Esophagus squamous epithelium (tissue), 5 donors: ENCODE data around the gene PLPP6. TPM values are rescaled to one million over a fixed set of nuclear protein-coding genes. Genes with fewer than 3 reads are reported as not detected.

Source experiments
- DNase-seq: peaks from one replicate; lab custom pipeline; 2025; lab: John Stamatoyannopoulos, UW
- H3K27ac ChIP-seq, 4 donors: fragments of 200-600 bp; sonication (generic); one replicate each; pipeline ENCODE4 v1.5.1; 2016 to 2019; ENCODE audit warnings: mild to moderate bottlenecking in 1 of 4
- H3K27me3 ChIP-seq, 4 donors: fragments of 200-600 bp; sonication (generic); 1 replicate in 3 of 4; 2 replicates in 1 of 4; pipeline versions ENCODE4 v1.5.1 to v1.6.0; 2017 to 2021; ENCODE audit warnings: antibody characterized with exemption in 1 of 4
- H3K36me3 ChIP-seq, 3 donors: fragments of 200-600 bp; sonication (generic); one replicate each; pipeline ENCODE4 v1.5.1; 2016 to 2019
- H3K4me1 ChIP-seq, 3 donors: fragments of 200-600 bp; sonication (generic); one replicate each; pipeline ENCODE4 v1.5.1; 2017 to 2019
- H3K4me3 ChIP-seq, 4 donors: fragments of 200-600 bp; sonication (generic); 1 replicate in 3 of 4; 2 replicates in 1 of 4; pipeline ENCODE4 v1.5.1; 2016 to 2019; ENCODE audit warnings: mild to moderate bottlenecking in 2 of 4, moderate library complexity in 1 of 4
- H3K9me3 ChIP-seq, 3 donors: fragments of 200-600 bp; sonication (generic); one replicate each; pipeline ENCODE4 v1.5.1; 2016 to 2019
- POLR2A ChIP-seq, 4 donors: fragments of 450-650 bp; IDR thresholded peaks; one replicate each; pipeline ENCODE4 v1.6.1; 2017; ENCODE audit warnings: antibody characterized with exemption in 4 of 4, mild to moderate bottlenecking in 4 of 4, moderate library complexity in 3 of 4
- WGBS, 2 donors: methylation state at CpG; one replicate each; pipeline ENCODE4 v1.1.5; 2018; 5-methylcytosine and 5-hydroxymethylcytosine counted together
- intact Hi-C: fragments of 100-400 bp; cut with DNase I; formaldehyde crosslinking; loops from one replicate; pipeline ENCODE4 v1.15.0; 2022
- total RNA-seq, 4 donors: library from RNA; depleted of rRNA; stranded (reverse); fragments of >200 nt; gene quantifications; one replicate each; pipeline ENCODE4 v1.1.0, GENCODE V29; 2016
- TF ChIP-seq, protein P1 (sequence below), 6 experiments: fragments of 450-650 bp in 4 of 6; fragments of 200-600 bp in 2 of 6; sonication (generic) in 2 of 6; IDR thresholded peaks; one replicate each; pipeline ENCODE4 v1.5.1; 2016 to 2019; ENCODE audit warnings: antibody characterized with exemption in 6 of 6, mild to moderate bottlenecking in 4 of 6, moderate library complexity in 4 of 6
- donor health status: DM: yes; HTN: yes; CAD: no.

Gene PLPP6
- total RNA-seq, 4 donors from 2014 or later: 6.3 to 9.9 (median 7.7) TPM

DNA sequence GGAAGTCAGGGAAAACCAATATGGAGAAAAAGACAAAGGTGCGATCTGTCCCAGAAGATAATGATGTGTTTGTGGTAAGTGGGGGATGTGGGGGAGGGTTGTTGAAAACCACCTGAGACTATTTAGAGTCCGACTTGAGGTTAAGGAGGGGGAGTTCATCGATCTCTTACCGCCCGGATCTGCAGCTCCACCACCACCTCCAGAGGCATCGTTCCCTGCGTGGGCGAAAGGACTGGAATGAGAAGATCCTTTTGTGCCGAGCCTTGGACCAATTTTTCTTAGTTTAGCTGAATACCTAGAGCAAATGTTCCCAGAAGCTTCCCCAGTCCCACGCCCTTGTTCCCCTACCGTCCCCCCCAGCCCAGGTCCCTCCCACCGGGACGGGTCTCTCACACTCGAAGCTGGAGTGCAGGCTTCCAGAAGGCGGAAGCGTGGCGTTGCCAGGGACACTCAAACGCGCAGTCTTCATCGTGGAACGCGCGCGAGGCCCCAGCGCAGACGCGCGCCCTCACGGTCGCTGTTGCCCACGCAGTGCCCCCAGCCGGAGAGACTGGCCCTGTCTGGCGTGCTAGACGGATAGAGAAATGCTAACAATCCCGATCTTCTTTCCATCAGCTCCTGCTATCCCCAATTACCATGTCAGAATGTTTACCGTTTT is 4.1 kb downstream of the PLPP6 start, which contains the start of gene SPATA6L:
SPATA6L (minus strand) TSS at position 439 of the 658 bp plus-strand sequence; CDS start at position 209, 230 bp downstream.
- intact Hi-C loops: loop anchor here (5.0 kb wide), 1 partner anchor 71 kb away; no protein-coding TSS in a partner anchor
- DNase-seq: no peak
- 1 to 2% methylated on average over 19 to 21 of the region's 36 CpGs for WGBS, 2 donors
- Histone ChIP-seq H3K27me3 (no peaks in the 10 kb centered on the region), H3K9me3 (no peaks in the 10 kb centered on the region), H3K4me3 (peak within 1 kb of the TSS; percentile 39 to 71 (median 53)), H3K27ac (peak within 1 kb of the TSS; percentile 75 to 78 (median 77)), H3K4me1 (peaks cover 0 to 55% (median 32%) of the 10 kb centered on the region in 3 donors), H3K36me3 (no peaks in the 10 kb centered on the region)
- TF ChIP-seq POLR2A (IDR thresholded peaks at IDR 0.05): peak in 1 of 4 donors; percentile 34
- TF ChIP-seq, protein P1, sequence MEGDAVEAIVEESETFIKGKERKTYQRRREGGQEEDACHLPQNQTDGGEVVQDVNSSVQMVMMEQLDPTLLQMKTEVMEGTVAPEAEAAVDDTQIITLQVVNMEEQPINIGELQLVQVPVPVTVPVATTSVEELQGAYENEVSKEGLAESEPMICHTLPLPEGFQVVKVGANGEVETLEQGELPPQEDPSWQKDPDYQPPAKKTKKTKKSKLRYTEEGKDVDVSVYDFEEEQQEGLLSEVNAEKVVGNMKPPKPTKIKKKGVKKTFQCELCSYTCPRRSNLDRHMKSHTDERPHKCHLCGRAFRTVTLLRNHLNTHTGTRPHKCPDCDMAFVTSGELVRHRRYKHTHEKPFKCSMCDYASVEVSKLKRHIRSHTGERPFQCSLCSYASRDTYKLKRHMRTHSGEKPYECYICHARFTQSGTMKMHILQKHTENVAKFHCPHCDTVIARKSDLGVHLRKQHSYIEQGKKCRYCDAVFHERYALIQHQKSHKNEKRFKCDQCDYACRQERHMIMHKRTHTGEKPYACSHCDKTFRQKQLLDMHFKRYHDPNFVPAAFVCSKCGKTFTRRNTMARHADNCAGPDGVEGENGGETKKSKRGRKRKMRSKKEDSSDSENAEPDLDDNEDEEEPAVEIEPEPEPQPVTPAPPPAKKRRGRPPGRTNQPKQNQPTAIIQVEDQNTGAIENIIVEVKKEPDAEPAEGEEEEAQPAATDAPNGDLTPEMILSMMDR (IDR thresholded peaks at IDR 0.05): no peak

DNA sequence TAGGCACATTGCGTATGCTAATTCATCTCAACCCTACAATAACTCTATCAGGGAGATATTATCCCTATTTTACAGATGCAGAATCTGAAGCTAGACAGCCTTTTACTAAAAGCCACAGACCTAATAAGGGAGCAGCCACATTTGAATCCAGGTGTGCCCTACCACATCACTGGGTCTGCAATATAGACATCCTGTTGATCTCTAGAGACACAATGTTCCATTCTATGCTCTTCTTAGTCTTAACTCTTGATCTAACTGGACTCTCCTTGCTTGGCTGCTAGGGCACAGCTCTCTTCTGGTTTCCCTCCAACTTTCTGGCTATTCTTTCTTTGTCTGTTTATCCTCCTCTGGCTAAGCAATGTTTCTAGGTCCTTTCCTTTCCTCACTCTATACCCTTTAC is 5.6 kb downstream of the PLPP6 start:
- Histone ChIP-seq H3K36me3 (no peaks in the 10 kb centered on the region), H3K27ac (no peak overlapping the region), H3K4me1 (peaks cover 0 to 44% (median 29%) of the 10 kb centered on the region in 3 donors), H3K27me3 (no peaks in the 10 kb centered on the region), H3K9me3 (no peaks in the 10 kb centered on the region), H3K4me3 (no peak overlapping the region)
- intact Hi-C loops: loop anchor here (5.0 kb wide), 1 partner anchor 70 kb away; no protein-coding TSS in a partner anchor
- 95 to 100% methylated on average over 1 of the region's 1 CpG for WGBS, 2 donors
- TF ChIP-seq POLR2A (IDR thresholded peaks at IDR 0.05): no peak
- TF ChIP-seq, protein P1 (IDR thresholded peaks at IDR 0.05): no peak
- no peak for DNase-seq

DNA sequence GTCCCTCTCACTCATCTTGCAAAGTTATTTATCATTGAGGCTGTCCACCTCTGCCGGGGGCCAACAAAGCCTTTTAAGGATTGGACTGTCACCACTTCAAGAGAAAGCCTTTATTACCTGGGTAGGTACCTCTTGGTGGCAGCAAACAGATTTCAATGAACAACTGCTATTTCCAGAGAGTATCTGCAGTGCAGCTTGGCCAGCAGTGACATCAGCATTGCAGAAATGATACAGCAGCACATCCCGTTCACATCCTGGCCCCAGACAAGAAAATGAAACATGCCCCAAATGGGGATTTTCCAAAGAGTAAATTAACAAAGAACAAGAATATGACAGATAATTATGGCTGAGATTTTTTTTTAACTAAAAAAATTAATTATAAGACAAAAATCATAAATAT is 6.5 kb downstream of the PLPP6 start:
- TF ChIP-seq, protein P1 (IDR thresholded peaks at IDR 0.05): no peak
- TF ChIP-seq POLR2A (IDR thresholded peaks at IDR 0.05): no peak
- Histone ChIP-seq H3K9me3 (no peaks in the 10 kb centered on the region), H3K27ac (no peak overlapping the region), H3K27me3 (no peaks in the 10 kb centered on the region), H3K36me3 (no peaks in the 10 kb centered on the region), H3K4me3 (no peak overlapping the region), H3K4me1 (peaks cover 0 to 35% (median 21%) of the 10 kb centered on the region in 3 donors)
- DNase-seq: no peak
- intact Hi-C loops: loop anchor here (5.0 kb wide), 1 partner anchor 69 kb away; no protein-coding TSS in a partner anchor
- WGBS, 2 donors: 75 to 88% methylated on average over 2 of the region's 2 CpGs

DNA sequence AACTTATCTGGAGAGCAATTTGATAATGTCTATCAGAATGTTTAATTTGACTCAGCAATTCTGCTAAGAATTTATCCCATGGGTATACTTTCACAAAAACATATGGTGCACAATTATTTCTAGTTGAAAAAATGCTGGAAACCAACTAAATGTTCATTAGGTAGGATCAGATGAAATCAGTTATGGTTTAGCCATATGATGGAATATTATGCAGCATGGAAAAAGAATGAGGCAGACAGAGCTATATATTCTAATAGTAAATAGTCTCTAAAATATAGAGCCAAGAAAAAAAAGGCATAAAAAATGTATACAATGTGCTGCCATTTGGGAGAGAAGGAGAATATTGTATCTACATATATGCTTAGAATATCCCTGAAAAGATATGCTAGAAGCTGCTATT is 7.8 kb downstream of the PLPP6 start:
- Histone ChIP-seq H3K27me3 (no peaks in the 10 kb centered on the region), H3K36me3 (no peaks in the 10 kb centered on the region), H3K9me3 (no peaks in the 10 kb centered on the region), H3K27ac (no peak overlapping the region), H3K4me1 (peaks cover 0 to 28% (median 8%) of the 10 kb centered on the region in 3 donors), H3K4me3 (no peak overlapping the region)
- intact Hi-C loops: loop anchor here (5.0 kb wide), 1 partner anchor 67 kb away; no protein-coding TSS in a partner anchor
- DNase-seq: no peak
- TF ChIP-seq POLR2A (IDR thresholded peaks at IDR 0.05): no peak
- TF ChIP-seq, protein P1 (IDR thresholded peaks at IDR 0.05): no peak

DNA sequence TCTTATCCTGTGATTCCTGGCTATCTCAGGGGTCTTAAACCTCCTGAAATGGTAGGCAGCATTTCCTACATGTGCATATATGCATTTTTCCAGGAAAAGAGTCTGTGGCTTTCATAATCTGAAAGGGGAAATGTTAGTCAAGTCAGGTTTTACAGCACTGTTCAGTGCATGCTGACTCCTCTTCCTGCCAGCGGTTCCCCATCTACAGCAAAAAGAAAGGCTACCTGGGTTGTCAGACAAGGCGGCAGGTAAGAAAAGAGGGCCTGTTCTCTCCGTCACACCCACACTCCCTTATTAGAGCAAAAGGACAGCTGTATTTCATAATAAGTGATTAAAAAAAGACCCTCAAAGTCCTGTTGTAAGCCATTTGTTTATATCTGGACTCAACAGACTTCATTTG is 8.5 kb downstream of the PLPP6 start:
- no peaks in the 10 kb centered on the region for H3K9me3 ChIP-seq
- no peak for DNase-seq
- no peak for TF ChIP-seq POLR2A (IDR thresholded peaks at IDR 0.05)
- TF ChIP-seq, protein P1 (IDR thresholded peaks at IDR 0.05): no peak
- H3K36me3 ChIP-seq: no peaks in the 10 kb centered on the region
- no peaks in the 10 kb centered on the region for H3K27me3 ChIP-seq
- H3K27ac ChIP-seq: no peak overlapping the region
- no peak overlapping the region for H3K4me3 ChIP-seq
- peaks cover 0 to 26% (median under 1%) of the 10 kb centered on the region in 3 donors for H3K4me1 ChIP-seq
- intact Hi-C loops: no loop called here
- 74 to 83% methylated on average over 3 of the region's 3 CpGs for WGBS, 2 donors
